Gastroesophageal sphincter (tissue), 4 donors: ENCODE data around the gene HES4. TPM values are rescaled to one million over a fixed set of nuclear protein-coding genes. Genes with fewer than 3 reads are reported as not detected.
"Not testable (repeated sequence)": the region's sequence is repeated elsewhere in the genome, so short reads cannot be mapped to it uniquely, and the experiment has no call there.

Source experiments
- ATAC-seq: fragments of 150-250 bp; one replicate; pipeline ENCODE4 v1.9.1; 2016; ENCODE audit warnings: mild to moderate bottlenecking, moderate library complexity
- H3K27ac ChIP-seq, 4 donors: fragments of 200-600 bp; sonication (generic) in 3 of 4; 1 replicate in 3 of 4; 2 replicates in 1 of 4; pipeline ENCODE4 v1.5.1; 2016 to 2019
- H3K27me3 ChIP-seq: fragments of 200-600 bp; sonication (generic); one replicate; pipeline ENCODE4 v1.5.1; 2019
- H3K36me3 ChIP-seq, 2 donors: fragments of 200-600 bp; sonication (generic); one replicate each; pipeline ENCODE4 v1.5.1; 2019; ENCODE audit warnings: control low read depth in 1 of 2
- H3K4me1 ChIP-seq, 3 donors: fragments of 200-600 bp; sonication (generic); 1 replicate in 2 of 3; 2 replicates in 1 of 3; pipeline ENCODE4 v1.5.1; 2016 to 2019; ENCODE audit warnings: control low read depth in 2 of 3
- H3K4me3 ChIP-seq, 2 donors: fragments of 200-600 bp; sonication (generic); one replicate each; pipeline ENCODE4 v1.5.1; 2019; ENCODE audit warnings: mild to moderate bottlenecking in 1 of 2, moderate library complexity in 1 of 2
- H3K9me3 ChIP-seq, 3 donors: fragments of 200-600 bp; sonication (generic); one replicate each; pipeline ENCODE4 v1.5.1; 2017 to 2019; ENCODE audit warnings: control low read depth in 2 of 3
- CTCF ChIP-seq, 4 experiments: fragments of 200-600 bp in 2 of 4; fragments of 450-650 bp in 2 of 4; sonication (generic) in 1 of 4; IDR thresholded peaks; one replicate each; pipeline ENCODE4 v1.5.1; 2017 to 2019; ENCODE audit warnings: antibody characterized with exemption in 4 of 4, mild to moderate bottlenecking in 2 of 4, moderate library complexity in 2 of 4
- EP300 ChIP-seq: sonication (generic); formaldehyde crosslinking; IDR thresholded peaks from one replicate; pipeline ENCODE4 v1.6.1; 2017; ENCODE audit warnings: antibody characterized with exemption, mild to moderate bottlenecking
- POLR2A ChIP-seq, 2 donors: fragments of 450-650 bp; IDR thresholded peaks; one replicate each; pipeline ENCODE4 v1.6.1; 2017; ENCODE audit warnings: antibody characterized with exemption in 2 of 2, mild to moderate bottlenecking in 2 of 2, moderate library complexity in 1 of 2
- POLR2AphosphoS5 ChIP-seq: sonication (generic); formaldehyde crosslinking; IDR thresholded peaks from one replicate; pipeline ENCODE4 v1.6.1; 2017; ENCODE audit warnings: antibody characterized with exemption
- WGBS, 2 donors: methylation state at CpG; one replicate each; pipeline ENCODE4 v1.1.5; 2018; ENCODE audit warnings: low coverage in 1 of 2; 5-methylcytosine and 5-hydroxymethylcytosine counted together
- total RNA-seq, 4 donors: library from RNA; depleted of rRNA; stranded (reverse); fragments of >200 nt; gene quantifications; one replicate each; pipeline ENCODE4 v1.1.0, GENCODE V29; 2016

HES4 gene
- total RNA-seq, 4 donors from 2014 or later = 33.6 to 77.6 (median 48.4) TPM

- Histone ChIP-seq H3K9me3 (no peaks in the 10 kb centered on the region), H3K27me3 (peaks cover 41% of the 10 kb centered on the region), H3K36me3 (no peaks in the 10 kb centered on the region), H3K4me3 (peak overlapping the region; percentile 55 to 86), H3K4me1 (peaks cover 0 to 50% (median 11%) of the 10 kb centered on the region in 3 donors), H3K27ac (peak overlapping the region in 2 of 4 donors; percentile 95 to 99)
- no peak for ATAC-seq
- WGBS, 2 donors = no CpG with 5 or more reads among the region's 75 CpGs
- no peak for TF ChIP-seq POLR2AphosphoS5
- no peak for TF ChIP-seq CTCF (IDR thresholded peaks at IDR 0.05)
- TF ChIP-seq EP300 = no peak
- TF ChIP-seq POLR2A (IDR thresholded peaks at IDR 0.05) = no peak
Measured at GRCh38 chr1:997993-998744, 1.7 kb downstream of the HES4 start.

- WGBS, 2 donors = no CpG with 5 or more reads among the region's 3 CpGs
- Histone ChIP-seq H3K27me3 (peaks cover 41% of the 10 kb centered on the region), H3K4me1 (peaks cover 0 to 50% (median 11%) of the 10 kb centered on the region in 3 donors), H3K9me3 (peaks cover 0 to 2% (median 0%) of the 10 kb centered on the region in 3 donors), H3K27ac (peak overlapping the region in 1 of 4 donors; percentile 19), H3K36me3 (no peaks in the 10 kb centered on the region), H3K4me3 (peak overlapping the region in 1 of 2 donors; percentile 86)
- no peak for TF ChIP-seq CTCF (IDR thresholded peaks at IDR 0.05)
- TF ChIP-seq EP300 = no peak
- TF ChIP-seq POLR2AphosphoS5 = no peak
- TF ChIP-seq POLR2A (IDR thresholded peaks at IDR 0.05) = no peak
- ATAC-seq = no peak
Measured at GRCh38 chr1:997713-997992, 2.2 kb downstream of the HES4 start.

- H3K4me1 ChIP-seq = peaks cover 0 to 49% (median 11%) of the 10 kb centered on the region in 3 donors
- peaks cover 0 to 7% (median 0%) of the 10 kb centered on the region in 3 donors for H3K9me3 ChIP-seq
- no peaks in the 10 kb centered on the region for H3K36me3 ChIP-seq
- H3K4me3 ChIP-seq = no peak overlapping the region
- H3K27me3 ChIP-seq = peaks cover 41% of the 10 kb centered on the region
- no peak for ATAC-seq
- TF ChIP-seq CTCF (IDR thresholded peaks at IDR 0.05) = no peak
- TF ChIP-seq POLR2AphosphoS5 = no peak
- no peak for TF ChIP-seq POLR2A (IDR thresholded peaks at IDR 0.05)
- TF ChIP-seq EP300 = no peak
- 70 to 75% methylated on average over 2 to 12 of the region's 24 CpGs for WGBS, 2 donors
- H3K27ac ChIP-seq = peak overlapping the region in 1 of 4 donors; percentile 19
Measured at GRCh38 chr1:996851-997712, 2.8 kb downstream of the HES4 start.

- peaks cover 0 to 17% (median 0%) of the 10 kb centered on the region in 3 donors for H3K9me3 ChIP-seq
- no peak overlapping the region for H3K4me3 ChIP-seq
- no peaks in the 10 kb centered on the region for H3K36me3 ChIP-seq
- WGBS, 2 donors = 0 to 20% methylated on average over 1 of the region's 30 CpGs
- TF ChIP-seq CTCF (IDR thresholded peaks at IDR 0.05) (no peak), EP300 (no peak), POLR2A (IDR thresholded peaks at IDR 0.05) (no peak), POLR2AphosphoS5 (no peak)
- ATAC-seq = no peak
- no peak overlapping the region for H3K27ac ChIP-seq
- H3K27me3 ChIP-seq = peaks cover 43% of the 10 kb centered on the region
- peaks cover 0 to 37% (median 8%) of the 10 kb centered on the region in 3 donors for H3K4me1 ChIP-seq
Measured at GRCh38 chr1:995665-996633, 3.9 kb downstream of the HES4 start.

- peaks cover 0 to 17% (median 0%) of the 10 kb centered on the region in 3 donors for H3K9me3 ChIP-seq
- not testable (repeated sequence) for ATAC-seq
Measured at GRCh38 chr1:994546-994945, 5.4 kb downstream of the HES4 start.

More at GRCh38 chr1:994546-994945, 5.4 kb downstream of the HES4 start:
- Histone ChIP-seq H3K27me3 (peaks cover 35% of the 10 kb centered on the region), H3K4me1 (peaks cover 0 to 23% (median 8%) of the 10 kb centered on the region in 3 donors)
- H3K27ac ChIP-seq, H3K36me3 ChIP-seq, H3K4me3 ChIP-seq: not testable (repeated sequence)
- 60 to 93% methylated on average over 1 to 2 of the region's 6 CpGs for WGBS, 2 donors
